Naive thymus-derived CD4-positive, alpha-beta T cell (primary cell): ENCODE results near the gene LRIG3. TPM values are rescaled to one million over a fixed set of nuclear protein-coding genes. Genes with fewer than 3 reads are reported as not detected.

ENCODE experiments used
- ATAC-seq: fragments of 150-1000 bp; cut with Tn5 transposase; 2 replicates; pipeline ENCODE4 v1.10.0; 2021; ENCODE audit warnings: mild to moderate bottlenecking, moderate library complexity
- CTCF ChIA-PET: fragments of 350-600 bp; sonication (Branson Sonifier 250); formaldehyde crosslinking; loops from one replicate; lab custom pipeline; 2021; ENCODE audit warnings: antibody characterized with exemption; lab: Charles Lee
- POLR2A ChIA-PET: fragments of 350-600 bp; sonication (Branson Sonifier 250); formaldehyde crosslinking; loops from one replicate; lab custom pipeline; 2021; ENCODE audit warnings: antibody characterized with exemption, inconsistent platforms; lab: Charles Lee
- DNase-seq, 9 donors: peaks; one replicate each; pipeline versions ENCODE4 v3.0.0 to v3.0.0-alpha.2; 2020 to 2022; ENCODE audit warnings: mixed read lengths in 1 of 9
- H3K27ac ChIP-seq: one replicate; pipeline ENCODE4 v1.7.0; 2013; ENCODE audit warnings: mild to moderate bottlenecking, low read depth, low read length, moderate library complexity
- H3K27me3 ChIP-seq, 2 donors: one replicate each; pipeline ENCODE4 v1.7.0; 2013; ENCODE audit warnings: low read length in 2 of 2, mild to moderate bottlenecking in 2 of 2, moderate library complexity in 2 of 2; ENCODE audit not compliant: control insufficient read depth in 2 of 2, insufficient read depth in 2 of 2
- H3K36me3 ChIP-seq, 3 experiments: 1 replicate in 2 of 3; 2 replicates in 1 of 3; pipeline ENCODE4 v1.7.0; 2013; ENCODE audit warnings: low read length in 3 of 3, mild to moderate bottlenecking in 3 of 3, moderate library complexity in 1 of 3; ENCODE audit not compliant: insufficient read depth in 3 of 3, control insufficient read depth in 2 of 3
- H3K4me1 ChIP-seq, 2 donors: one replicate each; pipeline ENCODE4 v1.7.0; 2013; ENCODE audit warnings: low read length in 2 of 2, mild to moderate bottlenecking in 2 of 2, moderate library complexity in 1 of 2; ENCODE audit not compliant: control insufficient read depth in 2 of 2, insufficient read depth in 2 of 2
- H3K4me3 ChIP-seq: 2 replicates; pipeline ENCODE4 v1.7.0; 2013; ENCODE audit warnings: mild to moderate bottlenecking, low read length
- H3K9me3 ChIP-seq, 3 experiments: 1 replicate in 2 of 3; 2 replicates in 1 of 3; pipeline ENCODE4 v1.7.0; 2013; ENCODE audit warnings: low read length in 3 of 3; ENCODE audit not compliant: control insufficient read depth in 2 of 3
- H3K27ac Mint-ChIP-seq, 9 donors: one replicate each; pipeline ENCODE4 v1.8.0; 2020 to 2022; ENCODE audit warnings: mixed read lengths in 9 of 9, mild to moderate bottlenecking in 8 of 9, moderate library complexity in 5 of 9, inconsistent platforms in 2 of 9
- H3K27me3 Mint-ChIP-seq, 5 donors: one replicate each; pipeline ENCODE4 v1.8.0; 2021 to 2022; ENCODE audit warnings: mixed read lengths in 5 of 5, mild to moderate bottlenecking in 1 of 5
- H3K36me3 Mint-ChIP-seq, 5 donors: one replicate each; pipeline ENCODE4 v1.8.0; 2020 to 2022; ENCODE audit warnings: mixed read lengths in 5 of 5, mild to moderate bottlenecking in 3 of 5, inconsistent platforms in 1 of 5
- H3K4me1 Mint-ChIP-seq, 7 donors: one replicate each; pipeline ENCODE4 v1.8.0; 2020 to 2022; ENCODE audit warnings: mixed read lengths in 7 of 7, mild to moderate bottlenecking in 3 of 7, inconsistent platforms in 1 of 7
- H3K4me3 Mint-ChIP-seq, 10 donors: one replicate each; pipeline ENCODE4 v1.8.0; 2020 to 2022; ENCODE audit warnings: mild to moderate bottlenecking in 10 of 10, mixed read lengths in 10 of 10, moderate library complexity in 6 of 10, inconsistent platforms in 2 of 10
- H3K9me3 Mint-ChIP-seq, 11 donors: one replicate each; pipeline ENCODE4 v1.8.0; 2020 to 2022; ENCODE audit warnings: mixed read lengths in 11 of 11, mild to moderate bottlenecking in 4 of 11, inconsistent platforms in 1 of 11, moderate library complexity in 1 of 11
- intact Hi-C, 2 donors: fragments of 100-400 bp; cut with micrococcal nuclease; formaldehyde crosslinking; loops; one replicate each; pipeline ENCODE4 v1.15.1; 2023
- polyA plus RNA-seq, 2 donors: library from polyadenylated mRNA; unstranded; fragments of 300-500 nt; fragmentation: Illumina TruSeq; gene quantifications; one replicate each; pipeline ENCODE4 v1.2.3, GENCODE V29; 2021
- total RNA-seq, 6 experiments: library from RNA in 5 of 6; stranded (reverse) in 5 of 6; gene quantifications; 1 replicate in 5 of 6; 2 replicates in 1 of 6; pipeline ENCODE4 v1.2.3 and lab custom pipeline; 2021 to 2026

Gene LRIG3
- under 1 TPM in 1 of 5 experiments, not detected in 4; 0.24 TPM for total RNA-seq
- not detected for polyA plus RNA-seq
- total RNA-seq (lab: John Stamatoyannopoulos, UW): not detected

GRCh38 chr12:58920102-58920960 lies at the start of gene LRIG3:
Gene LRIG3, minus strand, starts transcription at chr12:58920504. Its CDS starts 269 bp downstream, at chr12:58920235.
- Mint-ChIP-seq H3K4me3 (peak within 1 kb of the TSS in 4 of 10 donors; percentile 32 to 69 (median 52)), H3K4me1 (peaks cover 0 to 1% (median 0%) of the 10 kb centered on the region in 7 donors), H3K36me3 (no peaks in the 10 kb centered on the region), H3K27me3 (peaks cover 30 to 48% (median 41%) of the 10 kb centered on the region in 5 donors), H3K27ac (no peak within 1 kb of the TSS), H3K9me3 (peaks cover 0 to 13% (median 0%) of the 10 kb centered on the region in 11 donors)
- intact Hi-C loops: no loop called here
- ATAC-seq (no peak), DNase-seq (peak in 1 of 9 donors; percentile 24)
- Histone ChIP-seq H3K27ac (no peak within 1 kb of the TSS), H3K27me3 (peaks cover 0 to 3% of the 10 kb centered on the region in 2 donors), H3K36me3 (no peaks in the 10 kb centered on the region), H3K4me3 (no peak within 1 kb of the TSS), H3K4me1 (no peaks in the 10 kb centered on the region), H3K9me3 (no peaks in the 10 kb centered on the region)
- ChIA-PET POLR2A (no interaction called here), CTCF (no interaction called here)

- Histone ChIP-seq H3K4me3 (no peak overlapping the region), H3K4me1 (no peaks in the 10 kb centered on the region), H3K9me3 (no peaks in the 10 kb centered on the region), H3K36me3 (no peaks in the 10 kb centered on the region), H3K27me3 (no peaks in the 10 kb centered on the region), H3K27ac (no peak overlapping the region)
- CTCF ChIA-PET: no interaction called here
- no peak for ATAC-seq
- Mint-ChIP-seq H3K27me3 (no peaks in the 10 kb centered on the region), H3K9me3 (peaks cover 0 to 11% (median 1%) of the 10 kb centered on the region in 11 donors), H3K4me1 (no peaks in the 10 kb centered on the region), H3K27ac (no peak overlapping the region), H3K4me3 (no peak overlapping the region), H3K36me3 (no peaks in the 10 kb centered on the region)
- DNase-seq: no peak
- intact Hi-C loops: no loop called here
- POLR2A ChIA-PET: interaction anchor here (0.8 kb wide), 1 partner anchor 16 kb away, joined by 3 read pairs; no protein-coding TSS in a partner anchor
Measured at GRCh38 chr12:58969237-58969636, 48.9 kb upstream of the LRIG3 start.

- Histone ChIP-seq H3K27me3 (no peaks in the 10 kb centered on the region), H3K36me3 (no peaks in the 10 kb centered on the region), H3K4me3 (no peak overlapping the region), H3K9me3 (no peaks in the 10 kb centered on the region), H3K4me1 (no peaks in the 10 kb centered on the region), H3K27ac (no peak overlapping the region)
- no peak overlapping the region for H3K4me3 Mint-ChIP-seq
- peaks cover 0 to 13% (median 1%) of the 10 kb centered on the region in 11 donors for H3K9me3 Mint-ChIP-seq
- ATAC-seq: no peak
- no peaks in the 10 kb centered on the region for H3K36me3 Mint-ChIP-seq
- no peak for DNase-seq
- POLR2A ChIA-PET: no interaction called here
- no peaks in the 10 kb centered on the region for H3K27me3 Mint-ChIP-seq
- no peak overlapping the region for H3K27ac Mint-ChIP-seq
- CTCF ChIA-PET: no interaction called here
- no peaks in the 10 kb centered on the region for H3K4me1 Mint-ChIP-seq
- intact Hi-C loops: no loop called here
Measured at GRCh38 chr12:58967561-58967960, 47.3 kb upstream of the LRIG3 start.

GRCh38 chr12:58966939-58967338 lies 46.6 kb upstream of the LRIG3 start:
- no peak overlapping the region for H3K4me3 ChIP-seq
- ATAC-seq (no peak), DNase-seq (no peak)
- Mint-ChIP-seq H3K4me3 (no peak overlapping the region), H3K4me1 (no peaks in the 10 kb centered on the region), H3K9me3 (peaks cover 0 to 13% (median 1%) of the 10 kb centered on the region in 11 donors), H3K27ac (no peak overlapping the region), H3K27me3 (no peaks in the 10 kb centered on the region), H3K36me3 (no peaks in the 10 kb centered on the region)
- H3K9me3 ChIP-seq: no peaks in the 10 kb centered on the region
- H3K4me1 ChIP-seq: no peaks in the 10 kb centered on the region
- H3K27ac ChIP-seq: no peak overlapping the region
- intact Hi-C loops: no loop called here
- ChIA-PET POLR2A (no interaction called here), CTCF (no interaction called here)
- H3K27me3 ChIP-seq: no peaks in the 10 kb centered on the region
- H3K36me3 ChIP-seq: no peaks in the 10 kb centered on the region

GRCh38 chr12:58965568-58965967 lies 45.3 kb upstream of the LRIG3 start:
- H3K36me3 Mint-ChIP-seq: no peaks in the 10 kb centered on the region
- peaks cover 0 to 13% (median 1%) of the 10 kb centered on the region in 11 donors for H3K9me3 Mint-ChIP-seq
- ChIA-PET POLR2A (no interaction called here), CTCF (no interaction called here)
- H3K9me3 ChIP-seq: no peaks in the 10 kb centered on the region
- ATAC-seq (no peak), DNase-seq (no peak)
- H3K4me3 ChIP-seq: no peak overlapping the region
- no peaks in the 10 kb centered on the region for H3K4me1 ChIP-seq
- no peak overlapping the region for H3K27ac Mint-ChIP-seq
- no peaks in the 10 kb centered on the region for H3K27me3 Mint-ChIP-seq
- no peaks in the 10 kb centered on the region for H3K36me3 ChIP-seq
- no peak overlapping the region for H3K4me3 Mint-ChIP-seq
- no peak overlapping the region for H3K27ac ChIP-seq
- H3K4me1 Mint-ChIP-seq: no peaks in the 10 kb centered on the region
- intact Hi-C loops: no loop called here
- H3K27me3 ChIP-seq: no peaks in the 10 kb centered on the region

GRCh38 chr12:58963844-58964243 lies 43.5 kb upstream of the LRIG3 start:
- Mint-ChIP-seq H3K27ac (no peak overlapping the region), H3K9me3 (peaks cover 0 to 6% (median 1%) of the 10 kb centered on the region in 11 donors), H3K36me3 (no peaks in the 10 kb centered on the region), H3K4me1 (no peaks in the 10 kb centered on the region), H3K27me3 (no peaks in the 10 kb centered on the region), H3K4me3 (no peak overlapping the region)
- H3K27ac ChIP-seq: no peak overlapping the region
- ATAC-seq (no peak), DNase-seq (no peak)
- no peaks in the 10 kb centered on the region for H3K27me3 ChIP-seq
- POLR2A ChIA-PET: no interaction called here
- intact Hi-C loops: no loop called here
- H3K4me1 ChIP-seq: no peaks in the 10 kb centered on the region
- no peaks in the 10 kb centered on the region for H3K9me3 ChIP-seq
- no peak overlapping the region for H3K4me3 ChIP-seq
- no peaks in the 10 kb centered on the region for H3K36me3 ChIP-seq
- CTCF ChIA-PET: no interaction called here

- H3K4me3 ChIP-seq: no peak overlapping the region
- Mint-ChIP-seq H3K36me3 (no peaks in the 10 kb centered on the region), H3K27me3 (no peaks in the 10 kb centered on the region), H3K4me3 (no peak overlapping the region), H3K9me3 (peaks cover 0 to 5% (median 0%) of the 10 kb centered on the region in 11 donors), H3K4me1 (no peaks in the 10 kb centered on the region), H3K27ac (no peak overlapping the region)
- no peaks in the 10 kb centered on the region for H3K4me1 ChIP-seq
- no peak for ATAC-seq
- intact Hi-C loops: no loop called here
- H3K9me3 ChIP-seq: no peaks in the 10 kb centered on the region
- H3K27ac ChIP-seq: no peak overlapping the region
- no peaks in the 10 kb centered on the region for H3K27me3 ChIP-seq
- ChIA-PET CTCF (no interaction called here), POLR2A (no interaction called here)
- no peak for DNase-seq
- H3K36me3 ChIP-seq: no peaks in the 10 kb centered on the region
Measured at GRCh38 chr12:58961906-58962305, 41.6 kb upstream of the LRIG3 start.
